Liver (tissue), 10 donors: ENCODE data around the gene ALG9. TPM values are rescaled to one million over a fixed set of nuclear protein-coding genes. Genes with fewer than 3 reads are reported as not detected.
A peak's percentile ranks its signal among the peaks of the same experiment; 100 is the strongest.

Experiments used
- DNase-seq: peaks from one replicate; pipeline ENCODE4 v3.0.0-alpha.2; 2017; ENCODE audit warnings: low spot score
- H3K27ac ChIP-seq, 2 donors: one replicate each; pipeline ENCODE4 v1.7.0; 2013; ENCODE audit warnings: inconsistent platforms in 2 of 2, low read length in 2 of 2, control low read depth in 1 of 2, low read depth in 1 of 2, mild to moderate bottlenecking in 1 of 2
- H3K27me3 ChIP-seq, 4 donors: one replicate each; pipeline versions ENCODE4 v1.6.1 to v1.7.0; 2013; ENCODE audit warnings: low read length in 3 of 4, inconsistent platforms in 1 of 4, mild to moderate bottlenecking in 1 of 4, moderate library complexity in 1 of 4; ENCODE audit not compliant: control insufficient read depth in 4 of 4, insufficient read depth in 4 of 4
- H3K36me3 ChIP-seq, 4 donors: one replicate each; pipeline versions ENCODE4 v1.6.1 to v1.7.0; 2013; ENCODE audit warnings: low read length in 3 of 4, mild to moderate bottlenecking in 3 of 4, low read depth in 1 of 4, moderate library complexity in 1 of 4; ENCODE audit not compliant: control insufficient read depth in 4 of 4, insufficient read depth in 3 of 4
- H3K4me1 ChIP-seq, 4 donors: one replicate each; pipeline versions ENCODE4 v1.6.1 to v1.7.0; 2013; ENCODE audit warnings: low read length in 3 of 4, mild to moderate bottlenecking in 3 of 4, moderate library complexity in 1 of 4; ENCODE audit not compliant: control insufficient read depth in 4 of 4, insufficient read depth in 4 of 4
- H3K4me3 ChIP-seq, 3 donors: one replicate each; pipeline versions ENCODE4 v1.6.1 to v1.7.0; 2013; ENCODE audit warnings: low read length in 3 of 3, control low read depth in 1 of 3, low read depth in 1 of 3, mild to moderate bottlenecking in 1 of 3
- H3K9ac ChIP-seq, 2 donors: one replicate each; pipeline ENCODE4 v1.7.0; 2013; ENCODE audit warnings: low read length in 2 of 2, mild to moderate bottlenecking in 2 of 2, moderate library complexity in 2 of 2, control low read depth in 1 of 2, low read depth in 1 of 2
- H3K9me3 ChIP-seq, 4 donors: one replicate each; pipeline versions ENCODE4 v1.6.1 to v1.7.0; 2013; ENCODE audit warnings: low read length in 3 of 4; ENCODE audit not compliant: control insufficient read depth in 4 of 4
- EGR1 ChIP-seq, 2 donors: IDR thresholded peaks; 2 replicates each; pipeline ENCODE4 v1.6.1; 2016 to 2018; ENCODE audit warnings: antibody characterized with exemption in 2 of 2, low read depth in 2 of 2
- FOXA1 ChIP-seq: IDR thresholded peaks from 2 replicates; pipeline ENCODE4 v1.6.1; 2016; ENCODE audit warnings: antibody characterized with exemption
- GABPA ChIP-seq, 2 donors: IDR thresholded peaks in 1 of 2; conservative IDR thresholded peaks in 1 of 2; 2 replicates each; pipeline ENCODE4 v1.6.1; 2016; ENCODE audit warnings: antibody characterized with exemption in 2 of 2, mild to moderate bottlenecking in 1 of 2, moderate library complexity in 1 of 2
- HNF4A ChIP-seq, 2 donors: conservative IDR thresholded peaks; 2 replicates each; pipeline ENCODE4 v1.6.1; 2016; ENCODE audit warnings: antibody characterized with exemption in 2 of 2, mild to moderate bottlenecking in 2 of 2
- HNF4G ChIP-seq: IDR thresholded peaks from 2 replicates; pipeline ENCODE4 v1.6.1; 2016; ENCODE audit warnings: antibody characterized with exemption
- NR2F2 ChIP-seq: IDR thresholded peaks from 2 replicates; pipeline ENCODE4 v1.6.1; 2016; ENCODE audit warnings: antibody characterized with exemption
- RXRA ChIP-seq, 2 donors: IDR thresholded peaks; 2 replicates each; pipeline ENCODE4 v1.6.1; 2017 to 2018; ENCODE audit warnings: antibody characterized with exemption in 2 of 2, mild to moderate bottlenecking in 1 of 2
- SP1 ChIP-seq: IDR thresholded peaks from 2 replicates; pipeline ENCODE4 v1.6.1; 2018; ENCODE audit warnings: antibody characterized with exemption, mild to moderate bottlenecking
- TAF1 ChIP-seq: conservative IDR thresholded peaks from 2 replicates; pipeline ENCODE4 v1.6.1; 2016; ENCODE audit warnings: antibody characterized with exemption, mild to moderate bottlenecking
- WGBS: extraction: QIAGEN DNeasy Blood & Tissue Kit; methylation state at CpG from one replicate; pipeline ENCODE4 v1.1.7; 2013; 5-methylcytosine and 5-hydroxymethylcytosine counted together
- polyA plus RNA-seq, 2 donors: library from polyadenylated mRNA; stranded (reverse) in 1 of 2; unstranded in 1 of 2; fragments of 200-250 nt in 1 of 2; fragments of >200 nt in 1 of 2; fragmentation: Nextera tagmentation in 1 of 2; extraction: Ambion mirVana in 1 of 2; gene quantifications; one replicate each; pipeline versions ENCODE4 v1.2.1 to v1.2.3, GENCODE V29; 2013 to 2015
- small RNA-seq: library from RNA; depleted of rRNA; stranded (forward); fragments of <200 nt; gene quantifications from one replicate; pipeline ENCODE3, GENCODE V24; 2014
- total RNA-seq, 2 donors: library from RNA; depleted of rRNA; stranded (reverse); fragments of >200 nt; gene quantifications; one replicate each; pipeline ENCODE4 v1.2.3, GENCODE V29; 2014
- TF ChIP-seq, protein P1 (sequence below): fragments of 150-350 bp; IDR thresholded peaks from 2 replicates; pipeline ENCODE4 v1.5.1; 2017; ENCODE audit warnings: improper control_type of control experiment, low read depth, low read length; ENCODE audit not compliant: missing input control
- TF ChIP-seq, protein P2 (sequence below): IDR thresholded peaks from 2 replicates; pipeline ENCODE4 v1.6.1; 2016; ENCODE audit warnings: antibody characterized with exemption, mild to moderate bottlenecking
- TF ChIP-seq, protein P3 (sequence below): IDR thresholded peaks from 2 replicates; pipeline ENCODE4 v1.6.1; 2016; ENCODE audit warnings: antibody characterized with exemption
- donor health status: healthy.
- donor health status: healthy.
- donor health status: healthy.
- donor health status: healthy.
- donor health status: healthy.

The ALG9 gene
- total and polyA plus RNA-seq, 4 donors, result 13.7 to 36.3 (median 20.2) TPM

DNA sequence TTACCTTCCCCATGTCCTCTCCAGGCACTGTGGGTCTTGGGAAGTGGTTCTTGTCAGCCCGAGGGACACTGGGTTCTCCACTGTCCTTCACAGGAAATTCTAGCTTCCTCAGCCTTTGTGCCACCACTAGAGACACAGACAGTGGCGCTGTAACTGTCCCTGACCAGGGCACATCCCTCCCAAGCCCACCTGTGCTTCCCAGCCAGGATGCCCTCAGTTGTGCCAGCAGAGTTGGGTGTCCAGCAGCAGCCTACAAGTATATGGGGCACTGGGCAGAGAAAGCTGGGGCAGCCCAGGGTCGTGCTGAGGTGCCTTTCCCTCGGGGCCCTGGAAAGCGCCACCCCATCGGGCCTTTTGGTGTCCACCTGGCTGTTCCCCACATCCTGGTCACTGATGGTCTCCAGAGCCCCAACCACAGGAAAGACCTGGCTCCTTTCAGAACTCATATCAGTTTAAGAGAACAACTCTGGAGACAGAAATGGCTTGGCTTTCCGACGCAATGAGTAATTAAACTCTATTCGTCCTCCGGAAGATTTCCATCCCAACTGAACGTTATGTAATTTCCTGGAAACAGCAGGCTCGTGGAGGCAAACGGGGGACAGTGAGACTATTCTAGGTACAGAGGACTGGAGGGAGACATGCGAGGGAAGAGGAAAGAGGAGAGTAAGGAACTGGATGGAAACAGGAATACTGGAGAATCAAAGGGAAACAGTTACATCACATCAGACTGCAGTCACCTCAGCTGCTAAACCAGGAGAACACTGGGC lies 133.8 kb downstream of the ALG9 start:
- DNase-seq, result no peak
- peaks cover 0 to 22% (median 17%) of the 10 kb centered on the region in 4 donors for H3K36me3 ChIP-seq
- peak overlapping the region in 1 of 3 donors; percentile 4 for H3K4me3 ChIP-seq
- H3K9ac ChIP-seq, result peak overlapping the region; percentile 47 to 77
- H3K27me3 ChIP-seq, result no peaks in the 10 kb centered on the region
- peak overlapping the region; percentile 97 to 98 for H3K27ac ChIP-seq
- no peaks in the 10 kb centered on the region for H3K9me3 ChIP-seq
- peaks cover 12 to 70% (median 44%) of the 10 kb centered on the region in 4 donors for H3K4me1 ChIP-seq
- WGBS, result 39% methylated on average over 14 of the region's 14 CpGs
- TF ChIP-seq, protein P1, sequence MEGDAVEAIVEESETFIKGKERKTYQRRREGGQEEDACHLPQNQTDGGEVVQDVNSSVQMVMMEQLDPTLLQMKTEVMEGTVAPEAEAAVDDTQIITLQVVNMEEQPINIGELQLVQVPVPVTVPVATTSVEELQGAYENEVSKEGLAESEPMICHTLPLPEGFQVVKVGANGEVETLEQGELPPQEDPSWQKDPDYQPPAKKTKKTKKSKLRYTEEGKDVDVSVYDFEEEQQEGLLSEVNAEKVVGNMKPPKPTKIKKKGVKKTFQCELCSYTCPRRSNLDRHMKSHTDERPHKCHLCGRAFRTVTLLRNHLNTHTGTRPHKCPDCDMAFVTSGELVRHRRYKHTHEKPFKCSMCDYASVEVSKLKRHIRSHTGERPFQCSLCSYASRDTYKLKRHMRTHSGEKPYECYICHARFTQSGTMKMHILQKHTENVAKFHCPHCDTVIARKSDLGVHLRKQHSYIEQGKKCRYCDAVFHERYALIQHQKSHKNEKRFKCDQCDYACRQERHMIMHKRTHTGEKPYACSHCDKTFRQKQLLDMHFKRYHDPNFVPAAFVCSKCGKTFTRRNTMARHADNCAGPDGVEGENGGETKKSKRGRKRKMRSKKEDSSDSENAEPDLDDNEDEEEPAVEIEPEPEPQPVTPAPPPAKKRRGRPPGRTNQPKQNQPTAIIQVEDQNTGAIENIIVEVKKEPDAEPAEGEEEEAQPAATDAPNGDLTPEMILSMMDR, result peak; percentile 4
- no peak for TF ChIP-seq GABPA (IDR thresholded peaks at IDR 0.05 in 1 of 2, conservative IDR thresholded peaks at IDR 0.05 in 1 of 2)

DNA sequence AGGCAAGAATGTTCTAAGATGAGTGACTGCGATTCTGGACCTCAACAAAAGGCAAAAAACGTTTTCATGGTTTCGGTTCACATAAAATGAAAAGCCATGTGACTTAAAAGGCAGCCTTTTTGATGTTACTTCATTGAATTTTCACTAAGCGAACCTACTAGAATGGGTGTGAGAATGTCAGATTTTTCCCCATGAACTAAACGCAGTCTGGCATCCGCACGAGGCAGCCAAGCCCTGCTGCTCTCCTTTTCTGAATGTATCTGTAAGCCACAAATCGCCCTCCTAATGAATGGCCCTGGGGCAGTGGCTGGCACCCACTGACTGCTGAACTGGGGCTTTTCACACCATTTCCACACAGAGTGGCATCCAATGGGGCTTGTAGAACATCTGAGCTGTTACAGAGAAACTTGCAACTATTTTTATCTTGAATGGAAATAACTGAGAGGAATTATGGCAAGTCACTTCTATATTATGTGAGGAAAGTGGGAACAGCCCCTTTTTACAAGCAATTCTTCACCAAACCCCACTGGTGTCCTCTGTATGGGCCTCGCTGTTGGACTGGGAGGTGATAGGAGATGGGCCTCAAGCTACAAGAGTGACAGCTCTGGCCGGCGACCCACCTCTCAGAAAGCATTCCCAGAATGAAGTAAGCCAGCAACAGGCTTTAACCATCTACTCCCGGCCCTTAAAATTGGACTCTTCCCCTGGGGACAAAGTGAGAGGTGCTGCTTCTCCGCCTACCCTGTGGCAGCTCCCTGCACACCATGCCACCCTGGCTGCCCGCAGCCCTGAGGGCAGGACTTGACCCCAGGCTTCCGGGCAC lies 134.5 kb downstream of the ALG9 start:
- no peak overlapping the region for H3K4me3 ChIP-seq
- H3K36me3 ChIP-seq, result peaks cover 0 to 15% (median 13%) of the 10 kb centered on the region in 4 donors
- no peak for DNase-seq
- peak overlapping the region; percentile 47 to 78 for H3K9ac ChIP-seq
- WGBS, result 60% methylated on average over 15 of the region's 15 CpGs
- H3K9me3 ChIP-seq, result no peaks in the 10 kb centered on the region
- no peaks in the 10 kb centered on the region for H3K27me3 ChIP-seq
- H3K4me1 ChIP-seq, result peaks cover 18 to 73% (median 46%) of the 10 kb centered on the region in 4 donors
- peak overlapping the region; percentile 97 to 98 for H3K27ac ChIP-seq
- TF ChIP-seq FOXA1, result no peak
- TF ChIP-seq EGR1 (IDR thresholded peaks at IDR 0.05; ENCODE audit: low read depth in 2 of 2), result no peak
- TF ChIP-seq SP1, result peak; percentile 77
- TF ChIP-seq, protein P2, sequence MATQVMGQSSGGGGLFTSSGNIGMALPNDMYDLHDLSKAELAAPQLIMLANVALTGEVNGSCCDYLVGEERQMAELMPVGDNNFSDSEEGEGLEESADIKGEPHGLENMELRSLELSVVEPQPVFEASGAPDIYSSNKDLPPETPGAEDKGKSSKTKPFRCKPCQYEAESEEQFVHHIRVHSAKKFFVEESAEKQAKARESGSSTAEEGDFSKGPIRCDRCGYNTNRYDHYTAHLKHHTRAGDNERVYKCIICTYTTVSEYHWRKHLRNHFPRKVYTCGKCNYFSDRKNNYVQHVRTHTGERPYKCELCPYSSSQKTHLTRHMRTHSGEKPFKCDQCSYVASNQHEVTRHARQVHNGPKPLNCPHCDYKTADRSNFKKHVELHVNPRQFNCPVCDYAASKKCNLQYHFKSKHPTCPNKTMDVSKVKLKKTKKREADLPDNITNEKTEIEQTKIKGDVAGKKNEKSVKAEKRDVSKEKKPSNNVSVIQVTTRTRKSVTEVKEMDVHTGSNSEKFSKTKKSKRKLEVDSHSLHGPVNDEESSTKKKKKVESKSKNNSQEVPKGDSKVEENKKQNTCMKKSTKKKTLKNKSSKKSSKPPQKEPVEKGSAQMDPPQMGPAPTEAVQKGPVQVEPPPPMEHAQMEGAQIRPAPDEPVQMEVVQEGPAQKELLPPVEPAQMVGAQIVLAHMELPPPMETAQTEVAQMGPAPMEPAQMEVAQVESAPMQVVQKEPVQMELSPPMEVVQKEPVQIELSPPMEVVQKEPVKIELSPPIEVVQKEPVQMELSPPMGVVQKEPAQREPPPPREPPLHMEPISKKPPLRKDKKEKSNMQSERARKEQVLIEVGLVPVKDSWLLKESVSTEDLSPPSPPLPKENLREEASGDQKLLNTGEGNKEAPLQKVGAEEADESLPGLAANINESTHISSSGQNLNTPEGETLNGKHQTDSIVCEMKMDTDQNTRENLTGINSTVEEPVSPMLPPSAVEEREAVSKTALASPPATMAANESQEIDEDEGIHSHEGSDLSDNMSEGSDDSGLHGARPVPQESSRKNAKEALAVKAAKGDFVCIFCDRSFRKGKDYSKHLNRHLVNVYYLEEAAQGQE, result no peak
- peak; percentile 84 to 94 for TF ChIP-seq HNF4A (conservative IDR thresholded peaks at IDR 0.05)
- no peak for TF ChIP-seq NR2F2
- TF ChIP-seq TAF1, result peak; percentile 51
- peak; percentile 73 to 91 for TF ChIP-seq RXRA (IDR thresholded peaks at IDR 0.05)
- TF ChIP-seq, protein P3, sequence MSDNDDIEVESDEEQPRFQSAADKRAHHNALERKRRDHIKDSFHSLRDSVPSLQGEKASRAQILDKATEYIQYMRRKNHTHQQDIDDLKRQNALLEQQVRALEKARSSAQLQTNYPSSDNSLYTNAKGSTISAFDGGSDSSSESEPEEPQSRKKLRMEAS, result no peak
- peak; percentile 72 for TF ChIP-seq HNF4G

Small RNA genes lying within 50 kb of the gene (small RNA-seq; reads per million reads assigned to genes)
- gene GNG5P3, result not detected
- 0.15 reads per million for gene RPL37AP8

Other genes with a start within 250 kb of the ALG9 start
- 100 to 1,000 TPM in 1 of 2 donors, 10 to 100 TPM in 1; 50.1 to 316 TPM for gene PPP2R1B, start 105.2 kb downstream of the ALG9 start, total RNA-seq
- 10 to 100 TPM; 33.2 to 55.0 TPM for gene PPP2R1B, start 105.2 kb downstream of the ALG9 start, polyA plus RNA-seq
- gene FDXACB1, start 7.6 kb upstream of the ALG9 start, total RNA-seq, result 1 to 10 TPM; 1.3 to 2.3 TPM
- 1 to 10 TPM in 1 of 2 donors, under 1 TPM in 1; 0.95 to 1.3 TPM for gene FDXACB1, start 7.6 kb upstream of the ALG9 start, polyA plus RNA-seq
- 1 to 10 TPM; 6.2 to 8.2 TPM for gene CFAP68, start 8.0 kb upstream of the ALG9 start, total RNA-seq
- 10 to 100 TPM; 19.3 to 27.8 TPM for gene CFAP68, start 8.0 kb upstream of the ALG9 start, polyA plus RNA-seq
- 1 to 10 TPM in 1 of 2 donors, under 1 TPM in 1; 0.33 to 2.6 TPM for gene CRYAB, start 40.2 kb upstream of the ALG9 start, total RNA-seq
- gene CRYAB, start 40.2 kb upstream of the ALG9 start, polyA plus RNA-seq, result 1 to 10 TPM; 4.7 to 8.6 TPM
- under 1 TPM in 1 of 2 donors, not detected in 1; 0.14 TPM for gene HSPB2, start 41.2 kb upstream of the ALG9 start, total RNA-seq
- gene HSPB2, start 41.2 kb upstream of the ALG9 start, polyA plus RNA-seq, result under 1 TPM; 0.61 to 0.85 TPM
- gene C11orf52, start 47.3 kb upstream of the ALG9 start, total RNA-seq, result 1 to 10 TPM; 4.2 to 5.1 TPM
- 10 to 100 TPM in 1 of 2 donors, 1 to 10 TPM in 1; 9.6 to 10.9 TPM for gene C11orf52, start 47.3 kb upstream of the ALG9 start, polyA plus RNA-seq
- gene DIXDC1, start 65.8 kb upstream of the ALG9 start, total RNA-seq, result 10 to 100 TPM in 1 of 2 donors, 1 to 10 TPM in 1; 7.3 to 12.5 TPM
- 1 to 10 TPM; 2.8 to 4.1 TPM for gene DIXDC1, start 65.8 kb upstream of the ALG9 start, polyA plus RNA-seq
- gene DLAT, start 153.8 kb upstream of the ALG9 start, total RNA-seq, result 10 to 100 TPM; 15.6 to 16.3 TPM
- 10 to 100 TPM in 1 of 2 donors, 1 to 10 TPM in 1; 8.8 to 10.8 TPM for gene DLAT, start 153.8 kb upstream of the ALG9 start, polyA plus RNA-seq
- gene PIH1D2, start 202.4 kb upstream of the ALG9 start, total RNA-seq, result under 1 TPM; 0.25 to 0.42 TPM
- under 1 TPM; 0.43 to 0.52 TPM for gene PIH1D2, start 202.4 kb upstream of the ALG9 start, polyA plus RNA-seq
- 10 to 100 TPM in 1 of 2 donors, 1 to 10 TPM in 1; 7.3 to 11.2 TPM for gene NKAPD1, start 202.7 kb upstream of the ALG9 start, total RNA-seq
- gene NKAPD1, start 202.7 kb upstream of the ALG9 start, polyA plus RNA-seq, result 1 to 10 TPM; 5.3 to 7.6 TPM
- 10 to 100 TPM; 23.4 to 80.0 TPM for gene TIMM8B, start 215.2 kb upstream of the ALG9 start, total RNA-seq
- 100 to 1,000 TPM in 1 of 2 donors, 10 to 100 TPM in 1; 77.5 to 108 TPM for gene TIMM8B, start 215.2 kb upstream of the ALG9 start, polyA plus RNA-seq
- gene SDHD, start 215.3 kb upstream of the ALG9 start, total RNA-seq, result 100 to 1,000 TPM; 154 to 164 TPM
- gene SDHD, start 215.3 kb upstream of the ALG9 start, polyA plus RNA-seq, result 100 to 1,000 TPM; 190 to 277 TPM